Stomach (tissue), 9 donors: ENCODE measurements around the gene SHANK1. TPM values are rescaled to one million over a fixed set of nuclear protein-coding genes. Genes with fewer than 3 reads are reported as not detected.

Source experiments
- DNase-seq, 2 donors: peaks; one replicate each; pipeline versions ENCODE4 v3.0.0 to v3.0.0-alpha.2; 2013 to 2019
- H3K27ac ChIP-seq, 5 donors: fragments of 200-600 bp in 4 of 5; sonication (generic) in 4 of 5; one replicate each; pipeline ENCODE4 v1.5.1; 2013 to 2019; ENCODE audit warnings: mild to moderate bottlenecking in 1 of 5, moderate library complexity in 1 of 5
- H3K27me3 ChIP-seq, 3 donors: fragments of 200-600 bp; sonication (generic); one replicate each; pipeline ENCODE4 v1.5.1; 2017 to 2019; ENCODE audit warnings: mixed run types in 1 of 3
- H3K36me3 ChIP-seq, 4 donors: fragments of 200-600 bp; sonication (generic); 1 replicate in 3 of 4; 2 replicates in 1 of 4; pipeline ENCODE4 v1.5.1; 2016 to 2019
- H3K4me1 ChIP-seq, 4 donors: fragments of 200-600 bp; sonication (generic); one replicate each; pipeline ENCODE4 v1.5.1; 2016 to 2019
- H3K4me3 ChIP-seq, 4 donors: fragments of 200-600 bp; sonication (generic) in 3 of 4; one replicate each; pipeline ENCODE4 v1.5.1; 2016 to 2019; ENCODE audit warnings: mild to moderate bottlenecking in 1 of 4
- H3K9me3 ChIP-seq, 4 donors: fragments of 200-600 bp; sonication (generic); one replicate each; pipeline ENCODE4 v1.5.1; 2016 to 2019
- CTCF ChIP-seq, 7 experiments: fragments of 450-650 bp in 4 of 7; fragments of 200-600 bp in 3 of 7; sonication (generic) in 3 of 7; IDR thresholded peaks; one replicate each; pipeline ENCODE4 v1.5.1; 2016 to 2019; ENCODE audit warnings: antibody characterized with exemption in 7 of 7, control low read depth in 2 of 7, mild to moderate bottlenecking in 1 of 7
- EP300 ChIP-seq: sonication (generic); formaldehyde crosslinking; IDR thresholded peaks from one replicate; pipeline ENCODE4 v1.6.1; 2017; ENCODE audit warnings: antibody characterized with exemption
- POLR2A ChIP-seq, 4 donors: fragments of 450-650 bp; IDR thresholded peaks; one replicate each; pipeline ENCODE4 v1.6.1; 2016; ENCODE audit warnings: antibody characterized with exemption in 4 of 4, control low read depth in 2 of 4, mild to moderate bottlenecking in 1 of 4, moderate library complexity in 1 of 4
- POLR2AphosphoS5 ChIP-seq, 3 donors: sonication (generic); formaldehyde crosslinking; IDR thresholded peaks; one replicate each; pipeline ENCODE4 v1.6.1; 2016; ENCODE audit warnings: antibody characterized with exemption in 3 of 3
- WGBS, 5 donors: extraction: QIAGEN DNeasy Blood & Tissue Kit in 3 of 5; methylation state at CpG; one replicate each; pipeline versions ENCODE4 v1.1.5 to v1.1.7; 2013 to 2018; 5-methylcytosine and 5-hydroxymethylcytosine counted together
- intact Hi-C: fragments of 100-400 bp; cut with DNase I; formaldehyde crosslinking; loops from one replicate; pipeline ENCODE4 v1.15.1; 2023; ENCODE audit warnings: low total_unique reads
- polyA plus RNA-seq, 3 donors: library from polyadenylated mRNA; stranded (reverse); fragments of 200-250 nt; gene quantifications; one replicate each; pipeline ENCODE4 v1.2.3, GENCODE V29; 2013
- total RNA-seq, 5 donors: library from RNA; depleted of rRNA; stranded (reverse); fragments of >200 nt; gene quantifications; one replicate each; pipeline versions ENCODE4 v1.1.0 to v1.2.3, GENCODE V29; 2014 to 2016
- donor health status: healthy with polysubstance abuse.
- donor health status: Bipolar disorder and iron deficiency.
- donor health status: healthy.

SHANK1 gene
- total and polyA plus RNA-seq, 8 donors, result 0.15 to 1.5 (median 0.67) TPM; not detected in 4

- no peak overlapping the region for H3K27ac ChIP-seq
- H3K4me1 ChIP-seq, result peaks cover 0 to 7% (median 3%) of the 10 kb centered on the region in 4 donors
- TF ChIP-seq CTCF (IDR thresholded peaks at IDR 0.05) (no peak), POLR2A (IDR thresholded peaks at IDR 0.05) (no peak), POLR2AphosphoS5 (IDR thresholded peaks at IDR 0.05) (no peak), EP300 (no peak)
- H3K4me3 ChIP-seq, result no peak overlapping the region
- 33 to 80% (median 69%) methylated on average over 1 of the region's 1 CpG for WGBS, 5 donors
- H3K9me3 ChIP-seq, result peaks cover 0 to 10% (median 7%) of the 10 kb centered on the region in 4 donors
- peaks cover 0 to 93% (median 22%) of the 10 kb centered on the region in 3 donors for H3K27me3 ChIP-seq
- intact Hi-C loops, result no loop called here
- DNase-seq, result no peak
- H3K36me3 ChIP-seq, result no peaks in the 10 kb centered on the region
Observed at GRCh38 chr19:50676625-50677197, 42.9 kb downstream of the SHANK1 start.

- intact Hi-C loops, result no loop called here
- TF ChIP-seq POLR2A (IDR thresholded peaks at IDR 0.05) (no peak), CTCF (IDR thresholded peaks at IDR 0.05) (no peak), EP300 (no peak), POLR2AphosphoS5 (IDR thresholded peaks at IDR 0.05) (no peak)
- H3K4me3 ChIP-seq, result no peak overlapping the region
- WGBS, 5 donors, result 19 to 29% (median 24%) methylated on average over 12 to 15 of the region's 15 CpGs
- no peak for DNase-seq
- peaks cover under 1 to 5% (median 3%) of the 10 kb centered on the region in 4 donors for H3K4me1 ChIP-seq
- H3K9me3 ChIP-seq, result peaks cover 0 to 10% (median 7%) of the 10 kb centered on the region in 4 donors
- no peak overlapping the region for H3K27ac ChIP-seq
- peaks cover 15 to 99% (median 43%) of the 10 kb centered on the region in 3 donors for H3K27me3 ChIP-seq
- H3K36me3 ChIP-seq, result no peaks in the 10 kb centered on the region
Observed at GRCh38 chr19:50673118-50673517, 46.5 kb downstream of the SHANK1 start.

GRCh38 chr19:50670102-50670380 is 49.6 kb downstream of the SHANK1 start:
- DNase-seq, result no peak
- Histone ChIP-seq H3K27ac (no peak overlapping the region), H3K9me3 (no peaks in the 10 kb centered on the region), H3K27me3 (peaks cover 37 to 100% (median 65%) of the 10 kb centered on the region in 3 donors), H3K4me1 (peaks cover 9 to 27% (median 16%) of the 10 kb centered on the region in 4 donors), H3K4me3 (no peak overlapping the region), H3K36me3 (no peaks in the 10 kb centered on the region)
- TF ChIP-seq POLR2A (IDR thresholded peaks at IDR 0.05) (no peak), EP300 (no peak), CTCF (IDR thresholded peaks at IDR 0.05) (no peak), POLR2AphosphoS5 (IDR thresholded peaks at IDR 0.05) (no peak)
- WGBS, 5 donors, result 15 to 24% (median 18%) methylated on average over 5 of the region's 5 CpGs
- intact Hi-C loops, result no loop called here

GRCh38 chr19:50669302-50670101 is 50.1 kb downstream of the SHANK1 start:
- no peak overlapping the region for H3K4me3 ChIP-seq
- peaks cover 9 to 27% (median 16%) of the 10 kb centered on the region in 4 donors for H3K4me1 ChIP-seq
- no peaks in the 10 kb centered on the region for H3K36me3 ChIP-seq
- no peaks in the 10 kb centered on the region for H3K9me3 ChIP-seq
- H3K27me3 ChIP-seq, result peaks cover 37 to 100% (median 69%) of the 10 kb centered on the region in 3 donors
- H3K27ac ChIP-seq, result no peak overlapping the region
- TF ChIP-seq POLR2AphosphoS5 (IDR thresholded peaks at IDR 0.05), result no peak
- peak in 4 of 7 experiments; percentile 32 to 63 (median 52) for TF ChIP-seq CTCF (IDR thresholded peaks at IDR 0.05)
- intact Hi-C loops, result no loop called here
- WGBS, 5 donors, result 36 to 41% (median 38%) methylated on average over 23 of the region's 23 CpGs
- DNase-seq, result peak; percentile 30 to 43
